Adrenal gland (tissue), 12 donors: Measurements from ENCODE around the gene TNS3. TPM values are rescaled to one million over a fixed set of nuclear protein-coding genes. Genes with fewer than 3 reads are reported as not detected.

Experiments
- DNase-seq, 7 donors: peaks; one replicate each; pipeline ENCODE4 v3.0.0-alpha.2; 2019 to 2020
- H3K27ac ChIP-seq, 5 donors: fragments of 200-600 bp; sonication (generic) in 4 of 5; 1 replicate in 3 of 5; 2 replicates in 2 of 5; pipeline versions ENCODE4 v1.5.1 to v1.8.0; 2016 to 2020; ENCODE audit warnings: mild to moderate bottlenecking in 1 of 5
- H3K27me3 ChIP-seq: fragments of 200-600 bp; 2 replicates; pipeline ENCODE4 v1.8.0; 2021
- H3K36me3 ChIP-seq, 2 donors: fragments of 200-600 bp; replicated peaks in 1 of 2; 1 replicate in 1 of 2; 2 replicates in 1 of 2; pipeline versions ENCODE4 v1.5.1 to v1.8.0; 2018 to 2022
- H3K4me1 ChIP-seq, 2 donors: fragments of 200-600 bp; replicated peaks in 1 of 2; 1 replicate in 1 of 2; 2 replicates in 1 of 2; pipeline versions ENCODE4 v1.5.1 to v1.8.0; 2018 to 2021
- H3K4me3 ChIP-seq, 4 donors: fragments of 200-600 bp; sonication (generic) in 3 of 4; one replicate each; pipeline ENCODE4 v1.5.1; 2016 to 2018
- H3K9me3 ChIP-seq, 3 donors: fragments of 200-600 bp; sonication (generic) in 1 of 3; replicated peaks in 1 of 3; 1 replicate in 2 of 3; 2 replicates in 1 of 3; pipeline versions ENCODE4 v1.5.1 to v1.8.0; 2016 to 2021
- POLR2A ChIP-seq, 2 donors: fragments of 450-650 bp; IDR thresholded peaks; one replicate each; pipeline ENCODE4 v1.6.1; 2017; ENCODE audit warnings: antibody characterized with exemption in 2 of 2, mild to moderate bottlenecking in 2 of 2, moderate library complexity in 1 of 2
- WGBS, 4 donors: extraction: QIAGEN DNeasy Blood & Tissue Kit in 2 of 4; methylation state at CpG; one replicate each; pipeline versions ENCODE4 v1.1.5 to v1.1.7; 2013 to 2017; 5-methylcytosine and 5-hydroxymethylcytosine counted together
- intact Hi-C, 2 donors: fragments of 100-400 bp; cut with DNase I; formaldehyde crosslinking; loops; one replicate each; pipeline versions ENCODE4 v1.14.1 to v1.15.0; 2022 to 2023
- polyA plus RNA-seq, 3 donors: library from polyadenylated mRNA; stranded (reverse); fragments of 200-250 nt in 2 of 3; fragments of 350-450 nt in 1 of 3; fragmentation: Illumina TruSeq in 1 of 3; extraction: RNeasy Lipid Tissue Mini Kit (QIAGEN cat#74804) in 1 of 3; gene quantifications; one replicate each; pipeline ENCODE4 v1.2.3, GENCODE V29; 2013 to 2014
- total RNA-seq, 9 donors: library from RNA; depleted of rRNA in 4 of 9; stranded (reverse); fragments of >200 nt in 4 of 9; fragments of 120-200 nt in 1 of 9; fragmentation: NEBNext Ultra II Directional in 1 of 9; extraction: Animal tissue kit (Norgen Biotek cat#: 25700) in 1 of 9; gene quantifications; one replicate each; pipeline versions ENCODE4 v1.1.0 to v1.2.4, GENCODE V29; 2013 to 2023
- TF ChIP-seq, protein P1 (sequence below), 6 experiments: fragments of 450-650 bp in 4 of 6; fragments of 200-600 bp in 2 of 6; sonication (generic) in 1 of 6; IDR thresholded peaks; 1 replicate in 5 of 6; 2 replicates in 1 of 6; pipeline versions ENCODE4 v1.5.1 to v1.8.0; 2016 to 2021; ENCODE audit warnings: antibody characterized with exemption in 6 of 6, mild to moderate bottlenecking in 2 of 6, moderate library complexity in 1 of 6
- donor health status: healthy with polysubstance abuse.
- donor health status: Bipolar disorder and iron deficiency.
- donor health status: DM: yes; HTN: yes; CAD: no.
- donor health status: DM: no; HTN: no; CAD: no.
- donor health status: DM: no; HTN: no; CAD: no.
- donor health status: DM: yes; HTN: yes; CAD: no.

Gene TNS3
- total and polyA plus RNA-seq, 12 donors: 21.0 to 188 (median 99.8) TPM

DNA sequence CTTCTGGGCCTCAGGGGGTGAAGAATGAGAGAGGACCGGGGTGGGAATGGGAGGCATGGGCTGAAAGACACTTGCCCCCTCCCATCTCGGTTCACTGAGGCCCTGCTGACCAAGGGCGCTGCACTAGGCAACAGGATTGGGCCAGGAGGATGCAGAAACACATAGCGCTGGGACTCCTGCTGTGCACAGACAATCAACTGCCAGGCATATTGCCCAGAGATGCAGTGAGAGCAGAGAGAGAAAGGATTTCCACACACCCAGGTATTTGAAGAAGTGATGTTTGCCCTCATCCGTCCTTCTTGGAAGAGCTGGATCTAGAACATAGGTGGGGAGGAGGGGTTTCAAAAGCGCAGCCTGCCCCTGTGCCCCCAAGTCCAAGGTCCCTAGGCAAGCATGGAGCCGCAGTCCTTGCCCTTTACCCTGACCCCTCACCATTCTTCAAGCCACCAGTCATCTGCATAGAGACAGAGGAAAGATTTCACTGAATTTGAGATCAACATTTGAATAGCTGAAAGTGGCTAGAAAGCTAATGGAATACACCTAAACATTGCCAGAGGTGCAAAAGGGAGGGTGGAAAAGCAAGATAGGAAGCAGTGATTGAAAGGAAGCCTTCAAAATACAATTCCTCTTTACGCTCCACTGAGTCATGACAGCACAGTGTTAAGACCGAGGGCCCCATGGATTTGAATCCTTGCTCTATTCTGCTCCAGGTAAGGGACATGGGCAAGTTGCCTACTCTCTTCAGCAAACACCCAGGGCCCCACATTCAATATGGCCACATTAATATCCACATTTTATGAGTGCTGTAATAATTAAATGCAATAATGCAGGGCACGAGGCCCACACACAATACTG is 44.2 kb upstream of the TNS3 start:
- H3K27ac ChIP-seq: no peak overlapping the region
- no peak overlapping the region for H3K4me3 ChIP-seq
- intact Hi-C loops: no loop called here
- 88 to 94% (median 91%) methylated on average over 8 to 10 of the region's 10 CpGs for WGBS, 4 donors
- no peak for DNase-seq
- peaks cover 0 to 6% of the 10 kb centered on the region in 2 donors for H3K4me1 ChIP-seq
- TF ChIP-seq, protein P1, sequence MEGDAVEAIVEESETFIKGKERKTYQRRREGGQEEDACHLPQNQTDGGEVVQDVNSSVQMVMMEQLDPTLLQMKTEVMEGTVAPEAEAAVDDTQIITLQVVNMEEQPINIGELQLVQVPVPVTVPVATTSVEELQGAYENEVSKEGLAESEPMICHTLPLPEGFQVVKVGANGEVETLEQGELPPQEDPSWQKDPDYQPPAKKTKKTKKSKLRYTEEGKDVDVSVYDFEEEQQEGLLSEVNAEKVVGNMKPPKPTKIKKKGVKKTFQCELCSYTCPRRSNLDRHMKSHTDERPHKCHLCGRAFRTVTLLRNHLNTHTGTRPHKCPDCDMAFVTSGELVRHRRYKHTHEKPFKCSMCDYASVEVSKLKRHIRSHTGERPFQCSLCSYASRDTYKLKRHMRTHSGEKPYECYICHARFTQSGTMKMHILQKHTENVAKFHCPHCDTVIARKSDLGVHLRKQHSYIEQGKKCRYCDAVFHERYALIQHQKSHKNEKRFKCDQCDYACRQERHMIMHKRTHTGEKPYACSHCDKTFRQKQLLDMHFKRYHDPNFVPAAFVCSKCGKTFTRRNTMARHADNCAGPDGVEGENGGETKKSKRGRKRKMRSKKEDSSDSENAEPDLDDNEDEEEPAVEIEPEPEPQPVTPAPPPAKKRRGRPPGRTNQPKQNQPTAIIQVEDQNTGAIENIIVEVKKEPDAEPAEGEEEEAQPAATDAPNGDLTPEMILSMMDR (IDR thresholded peaks at IDR 0.05): no peak
- H3K36me3 ChIP-seq: no peaks in the 10 kb centered on the region
- H3K27me3 ChIP-seq: no peaks in the 10 kb centered on the region
- no peaks in the 10 kb centered on the region for H3K9me3 ChIP-seq

DNA sequence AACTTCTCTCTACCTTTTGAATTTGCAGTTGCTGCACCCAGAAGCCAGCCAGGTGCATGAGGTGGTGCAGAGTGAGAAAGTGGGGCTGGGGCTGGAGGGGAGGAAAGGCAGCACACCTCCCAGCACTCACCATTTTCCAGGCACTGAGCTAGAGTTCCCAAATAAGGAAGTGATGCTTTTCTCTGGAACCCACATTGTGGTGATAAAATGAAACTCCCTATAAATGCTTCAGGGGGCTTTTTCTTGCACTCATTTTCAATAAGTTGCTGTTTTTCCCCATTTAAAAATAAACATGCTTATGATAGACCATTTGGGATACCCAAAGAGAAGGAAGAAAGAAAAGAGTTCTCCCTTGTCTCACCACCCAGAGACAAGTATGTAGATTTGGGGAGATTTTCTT is 42.8 kb upstream of the TNS3 start:
- intact Hi-C loops: no loop called here

DNA sequence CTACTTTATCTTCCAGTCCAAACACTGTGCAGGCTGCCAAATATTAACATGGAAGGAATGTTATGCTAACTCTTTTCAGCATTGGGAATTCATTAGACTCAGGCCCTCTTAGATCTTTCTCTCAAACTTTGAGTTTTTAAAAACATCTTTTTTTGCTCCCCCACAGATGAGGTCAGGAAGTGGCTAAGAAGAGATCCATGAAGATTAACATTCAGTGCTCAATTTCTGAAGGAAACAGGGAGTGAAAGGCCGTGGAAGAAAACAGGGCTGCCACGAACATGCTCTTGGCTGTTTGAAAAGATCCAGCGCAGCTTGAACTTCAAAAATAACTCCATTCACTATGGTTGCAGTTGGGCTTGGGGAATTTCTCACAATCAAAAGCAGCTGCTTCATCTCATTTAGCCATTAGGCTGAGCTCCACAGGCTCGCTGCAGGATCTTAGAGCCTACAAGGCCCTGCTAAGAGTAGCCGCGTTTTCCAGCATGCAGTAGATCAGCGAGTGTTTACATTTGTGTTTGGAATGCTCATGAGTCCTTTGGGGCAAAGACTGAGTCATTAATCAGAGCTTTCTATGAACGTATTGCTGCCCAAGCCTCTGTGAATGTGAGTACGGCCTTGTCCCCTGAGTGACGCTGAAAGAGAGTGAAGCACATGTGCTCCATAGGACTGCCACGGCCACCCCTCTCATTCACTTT is 41.2 kb upstream of the TNS3 start:
- Histone ChIP-seq H3K4me1 (peaks cover 0 to 6% of the 10 kb centered on the region in 2 donors), H3K36me3 (no peaks in the 10 kb centered on the region), H3K27ac (peak overlapping the region in 1 of 5 donors; percentile 10), H3K9me3 (no peaks in the 10 kb centered on the region), H3K4me3 (no peak overlapping the region), H3K27me3 (no peaks in the 10 kb centered on the region)
- WGBS, 4 donors: 73 to 80% (median 74%) methylated on average over 11 of the region's 11 CpGs
- TF ChIP-seq, protein P1 (IDR thresholded peaks at IDR 0.05): no peak
- TF ChIP-seq POLR2A (IDR thresholded peaks at IDR 0.05): no peak
- intact Hi-C loops: no loop called here
- DNase-seq: no peak

More for the DNA sequence above, 42.8 kb upstream of the TNS3 start:
- Histone ChIP-seq H3K4me3 (no peak overlapping the region), H3K4me1 (peaks cover 0 to 6% of the 10 kb centered on the region in 2 donors), H3K36me3 (no peaks in the 10 kb centered on the region), H3K9me3 (no peaks in the 10 kb centered on the region), H3K27ac (no peak overlapping the region), H3K27me3 (no peaks in the 10 kb centered on the region)
- DNase-seq: no peak
- TF ChIP-seq, protein P1 (IDR thresholded peaks at IDR 0.05): no peak
- no peak for TF ChIP-seq POLR2A (IDR thresholded peaks at IDR 0.05)

DNA sequence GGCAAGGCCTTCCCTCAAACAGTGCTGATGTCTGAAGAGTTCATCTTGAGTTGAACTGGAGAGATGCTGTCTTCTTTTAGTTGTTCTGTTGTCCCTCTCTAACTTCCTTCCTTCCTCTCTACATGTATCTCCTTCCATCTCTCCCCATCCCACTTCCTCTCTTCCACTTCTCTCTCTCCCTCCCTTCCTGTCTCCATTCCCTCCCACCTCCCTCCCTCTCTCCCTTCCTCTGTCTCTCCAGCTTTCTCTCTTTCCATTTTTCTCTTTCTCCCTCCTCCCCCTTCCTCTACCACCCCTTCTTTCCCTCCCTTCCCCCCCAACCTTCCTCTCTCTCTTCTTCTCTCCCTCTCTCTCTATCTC is 40.7 kb upstream of the TNS3 start:
- no peak for TF ChIP-seq POLR2A (IDR thresholded peaks at IDR 0.05)
- TF ChIP-seq, protein P1 (IDR thresholded peaks at IDR 0.05): no peak
- H3K9me3 ChIP-seq: no peaks in the 10 kb centered on the region
- intact Hi-C loops: no loop called here
- no peak for DNase-seq
- no peaks in the 10 kb centered on the region for H3K27me3 ChIP-seq
- H3K27ac ChIP-seq: peak overlapping the region in 2 of 5 donors; percentile 16 to 26
- H3K4me1 ChIP-seq: peaks cover 0 to 6% of the 10 kb centered on the region in 2 donors
- H3K36me3 ChIP-seq: no peaks in the 10 kb centered on the region
- no peak overlapping the region for H3K4me3 ChIP-seq
